HepG2 (cell line): Measurements from ENCODE around the gene FNBP1L. TPM values are rescaled to one million over a fixed set of nuclear protein-coding genes. Genes with fewer than 3 reads are reported as not detected.
A peak's percentile ranks its signal among the peaks of the same experiment; 100 is the strongest.

Experiments
- ATF7 ChIP-seq, 2 experiments: fragments of 450-650 bp in 1 of 2; sonication (generic) in 1 of 2; formaldehyde crosslinking in 1 of 2; IDR thresholded peaks; 2 replicates each; pipeline versions ENCODE4 v1.4.0 to v1.6.1; 2016 to 2020; ENCODE audit warnings: antibody characterized with exemption in 1 of 2, mild to moderate bottlenecking in 1 of 2, missing genetic modification reagents in 1 of 2
- HNRNPL ChIP-seq: fragments of 200-400 bp; formaldehyde crosslinking; IDR thresholded peaks from 2 replicates; pipeline ENCODE4 v1.6.1; 2017; ENCODE audit warnings: mild to moderate bottlenecking, low read depth, low read length
- KAT8 ChIP-seq: IDR thresholded peaks from 2 replicates; pipeline ENCODE4 v1.6.1; 2016; ENCODE audit warnings: missing genetic modification reagents, missing compliant biosample characterization
- MXI1 ChIP-seq: IDR thresholded peaks from 3 replicates; pipeline ENCODE4 v1.6.1; 2012; ENCODE audit warnings: low read depth, low read length, inconsistent platforms, borderline replicate concordance
- RNF2 ChIP-seq: fragments of 450-650 bp; conservative IDR thresholded peaks from 2 replicates; pipeline ENCODE4 v1.6.1; 2016; ENCODE audit warnings: low read depth
- SNRNP70 ChIP-seq: fragments of 200-400 bp; formaldehyde crosslinking; IDR thresholded peaks from 2 replicates; pipeline ENCODE4 v1.6.1; 2017; ENCODE audit warnings: mild to moderate bottlenecking, low read depth, low read length, moderate library complexity
- SRF ChIP-seq: IDR thresholded peaks from 2 replicates; pipeline ENCODE4 v1.6.1; 2011; ENCODE audit warnings: mild to moderate bottlenecking, low read depth, low read length, moderate library complexity
- ZEB1 ChIP-seq: IDR thresholded peaks from 2 replicates; pipeline ENCODE4 v1.6.1; 2012; ENCODE audit warnings: mild to moderate bottlenecking, low read depth, inconsistent platforms; ENCODE audit not compliant: insufficient replicate concordance
- ZFP62 ChIP-seq: sonication (generic); formaldehyde crosslinking; IDR thresholded peaks from 2 replicates; pipeline ENCODE4 v1.4.0; 2020; ENCODE audit warnings: missing genetic modification reagents
- ZMAT3 ChIP-seq: sonication (generic); formaldehyde crosslinking; conservative IDR thresholded peaks from 2 replicates; pipeline ENCODE4 v1.7.0; 2021; ENCODE audit warnings: missing genetic modification reagents
- ZNF382 ChIP-seq: sonication (generic); formaldehyde crosslinking; IDR thresholded peaks from 2 replicates; pipeline ENCODE4 v1.5.0; 2020; ENCODE audit warnings: missing genetic modification reagents, mild to moderate bottlenecking, borderline replicate concordance
- ZNF891 ChIP-seq: sonication (generic); formaldehyde crosslinking; IDR thresholded peaks from 2 replicates; pipeline ENCODE4 v1.5.0; 2020; ENCODE audit warnings: mild to moderate bottlenecking, missing genetic modification reagents
- ZSCAN21 ChIP-seq: sonication (generic); formaldehyde crosslinking; IDR thresholded peaks from 2 replicates; pipeline ENCODE4 v1.8.0; 2022; ENCODE audit warnings: mild to moderate bottlenecking, missing genetic modification reagents, moderate library complexity, borderline replicate concordance
- polyA plus RNA-seq, 8 experiments: library from polyadenylated mRNA; depleted of rRNA in 3 of 8; stranded (reverse) in 7 of 8; unstranded in 1 of 8; fragments of >200 nt; fragmentation: Illumina TruSeq in 4 of 8; extraction: Trizol in 4 of 8; gene quantifications; 2 replicates each; pipeline versions ENCODE4 v1.2.1 to v1.2.3, GENCODE V29; 2011 to 2016; ENCODE audit warnings: low read depth in 4 of 8, missing spikeins in 1 of 8, mixed read lengths in 1 of 8; ENCODE audit not compliant: insufficient read depth in 1 of 8
- total RNA-seq, 5 experiments: library from RNA; depleted of rRNA; stranded (reverse); fragments of >200 nt; fragmentation: Illumina TruSeq; extraction: Trizol; gene quantifications; 2 replicates each; pipeline ENCODE4 v1.2.3, GENCODE V29; 2016; ENCODE audit warnings: low read depth in 1 of 5
- TF ChIP-seq, protein P1 (sequence below): IDR thresholded peaks from 2 replicates; pipeline ENCODE4 v1.6.1; 2016; ENCODE audit warnings: low read depth, borderline replicate concordance
- TF ChIP-seq, protein P2 (sequence below): IDR thresholded peaks from 2 replicates; pipeline ENCODE4 v1.6.1; 2016; ENCODE audit warnings: missing biosample characterization, missing genetic modification reagents, low read depth
- TF ChIP-seq, protein P3 (sequence below): sonication (generic); formaldehyde crosslinking; IDR thresholded peaks from 2 replicates; pipeline ENCODE4; 2020; ENCODE audit warnings: missing genetic modification reagents, mild to moderate bottlenecking, borderline replicate concordance
- TF ChIP-seq, protein P4 (sequence below): sonication (generic); formaldehyde crosslinking; IDR thresholded peaks from 2 replicates; pipeline ENCODE4 v1.8.0; 2022; ENCODE audit warnings: missing genetic modification reagents, mild to moderate bottlenecking, inconsistent platforms, borderline replicate concordance
- TF ChIP-seq, protein P5 (sequence below): sonication (generic); formaldehyde crosslinking; IDR thresholded peaks from 2 replicates; pipeline ENCODE4 v1.8.0; 2023; ENCODE audit warnings: mild to moderate bottlenecking, missing genetic modification reagents

FNBP1L gene
- total and polyA plus RNA-seq, 2 of the 13 experiments (the other 11 are each of a cell fraction or from before 2014, with no cell fraction given), result 24.1 to 27.1 TPM

DNA sequence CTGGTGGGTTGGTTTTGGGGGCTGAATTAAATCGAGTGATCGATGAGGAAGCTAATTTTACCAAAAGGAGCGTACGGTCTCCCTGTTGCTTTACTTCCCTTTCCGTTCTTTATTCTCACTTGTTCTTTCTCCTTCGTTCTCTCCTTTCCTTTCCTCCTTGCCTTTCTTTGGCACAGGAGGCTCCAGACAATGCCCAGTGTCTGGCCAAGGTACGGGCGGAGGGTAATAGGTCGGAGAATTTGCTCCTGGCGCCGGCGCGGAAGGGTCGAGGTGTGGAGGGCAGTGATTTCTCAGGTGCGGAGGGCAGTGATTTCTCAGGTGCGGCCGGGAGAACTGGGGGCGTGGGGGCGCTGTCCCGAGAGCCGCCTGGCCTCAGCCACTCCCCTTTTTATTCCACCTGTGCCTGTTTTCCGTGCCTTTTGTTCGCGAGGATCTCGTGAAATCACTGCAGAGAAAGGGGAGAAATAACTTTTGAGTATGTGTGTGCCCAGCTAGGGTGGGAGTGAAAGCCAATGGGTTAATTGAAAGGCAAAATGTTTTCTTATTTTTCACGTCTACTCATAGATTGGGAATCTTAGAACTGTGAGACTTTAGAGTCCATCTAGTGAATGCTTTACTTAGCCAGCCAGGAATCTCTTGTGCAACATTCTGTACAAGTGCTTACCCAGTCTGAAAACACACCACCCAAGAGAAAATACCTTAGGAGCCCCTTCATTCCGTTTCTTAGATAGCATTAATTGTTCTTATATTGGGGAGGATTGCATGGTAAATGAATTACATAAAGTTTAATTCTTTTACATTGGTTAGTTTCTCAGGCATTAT lies 1.3 kb downstream of the FNBP1L start (continued):
- TF ChIP-seq, protein P1, sequence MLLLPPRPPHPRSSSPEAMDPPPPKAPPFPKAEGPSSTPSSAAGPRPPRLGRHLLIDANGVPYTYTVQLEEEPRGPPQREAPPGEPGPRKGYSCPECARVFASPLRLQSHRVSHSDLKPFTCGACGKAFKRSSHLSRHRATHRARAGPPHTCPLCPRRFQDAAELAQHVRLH (CRISPR knock-in tag), result no peak
- TF ChIP-seq ZEB1, result peak; percentile 98
- TF ChIP-seq HNRNPL, result no peak
- TF ChIP-seq, protein P2, sequence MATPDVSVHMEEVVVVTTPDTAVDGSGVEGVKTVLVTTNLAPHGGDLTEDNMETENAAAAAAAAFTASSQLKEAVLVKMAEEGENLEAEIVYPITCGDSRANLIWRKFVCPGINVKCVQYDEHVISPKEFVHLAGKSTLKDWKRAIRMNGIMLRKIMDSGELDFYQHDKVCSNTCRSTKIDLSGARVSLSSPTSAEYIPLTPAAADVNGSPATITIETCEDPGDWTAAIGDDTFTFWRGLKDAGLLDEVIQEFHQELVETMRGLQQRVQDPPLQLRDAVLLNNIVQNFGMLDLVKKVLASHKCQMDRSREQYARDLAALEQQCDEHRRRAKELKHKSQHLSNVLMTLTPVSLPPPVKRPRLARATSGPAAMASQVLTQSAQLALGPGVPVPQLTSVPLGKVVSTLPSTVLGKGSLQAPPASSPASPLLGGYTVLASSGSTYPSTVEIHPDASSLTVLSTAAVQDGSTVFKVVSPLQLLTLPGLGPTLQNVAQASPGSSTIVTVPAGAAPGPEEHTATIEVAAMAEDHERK (CRISPR knock-in tag), result no peak
- no peak for TF ChIP-seq ZFP62 (CRISPR knock-in tag)
- TF ChIP-seq, protein P3, sequence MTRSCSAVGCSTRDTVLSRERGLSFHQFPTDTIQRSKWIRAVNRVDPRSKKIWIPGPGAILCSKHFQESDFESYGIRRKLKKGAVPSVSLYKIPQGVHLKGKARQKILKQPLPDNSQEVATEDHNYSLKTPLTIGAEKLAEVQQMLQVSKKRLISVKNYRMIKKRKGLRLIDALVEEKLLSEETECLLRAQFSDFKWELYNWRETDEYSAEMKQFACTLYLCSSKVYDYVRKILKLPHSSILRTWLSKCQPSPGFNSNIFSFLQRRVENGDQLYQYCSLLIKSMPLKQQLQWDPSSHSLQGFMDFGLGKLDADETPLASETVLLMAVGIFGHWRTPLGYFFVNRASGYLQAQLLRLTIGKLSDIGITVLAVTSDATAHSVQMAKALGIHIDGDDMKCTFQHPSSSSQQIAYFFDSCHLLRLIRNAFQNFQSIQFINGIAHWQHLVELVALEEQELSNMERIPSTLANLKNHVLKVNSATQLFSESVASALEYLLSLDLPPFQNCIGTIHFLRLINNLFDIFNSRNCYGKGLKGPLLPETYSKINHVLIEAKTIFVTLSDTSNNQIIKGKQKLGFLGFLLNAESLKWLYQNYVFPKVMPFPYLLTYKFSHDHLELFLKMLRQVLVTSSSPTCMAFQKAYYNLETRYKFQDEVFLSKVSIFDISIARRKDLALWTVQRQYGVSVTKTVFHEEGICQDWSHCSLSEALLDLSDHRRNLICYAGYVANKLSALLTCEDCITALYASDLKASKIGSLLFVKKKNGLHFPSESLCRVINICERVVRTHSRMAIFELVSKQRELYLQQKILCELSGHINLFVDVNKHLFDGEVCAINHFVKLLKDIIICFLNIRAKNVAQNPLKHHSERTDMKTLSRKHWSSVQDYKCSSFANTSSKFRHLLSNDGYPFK (CRISPR knock-in tag), result no peak
- TF ChIP-seq SRF, result no peak
- TF ChIP-seq SNRNP70, result no peak
- TF ChIP-seq RNF2, result no peak
- TF ChIP-seq ATF7 (IDR thresholded peaks at IDR 0.05), result no peak
- TF ChIP-seq ATF7 (CRISPR knock-in tag; IDR thresholded peaks at IDR 0.05), result no peak
- TF ChIP-seq ZNF891 (CRISPR knock-in tag), result no peak
- TF ChIP-seq, protein P4, sequence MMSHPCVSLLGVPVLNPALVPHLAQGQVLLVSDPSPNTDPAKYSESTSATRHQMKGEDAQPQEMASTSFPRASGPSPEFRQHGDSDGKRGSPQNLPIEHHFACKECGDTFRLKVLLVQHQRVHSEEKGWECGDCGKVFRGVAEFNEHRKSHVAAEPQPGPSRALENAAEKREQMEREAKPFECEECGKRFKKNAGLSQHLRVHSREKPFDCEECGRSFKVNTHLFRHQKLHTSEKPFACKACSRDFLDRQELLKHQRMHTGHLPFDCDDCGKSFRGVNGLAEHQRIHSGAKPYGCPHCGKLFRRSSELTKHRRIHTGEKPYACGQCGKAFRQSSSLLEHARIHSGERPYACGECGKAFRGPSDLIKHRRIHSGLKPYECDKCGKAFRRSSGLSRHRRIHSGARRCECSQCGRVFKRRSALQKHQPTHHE (CRISPR knock-in tag), result no peak
- TF ChIP-seq MXI1, result no peak
- no peak for TF ChIP-seq ZNF382 (CRISPR knock-in tag)
- TF ChIP-seq, protein P5, sequence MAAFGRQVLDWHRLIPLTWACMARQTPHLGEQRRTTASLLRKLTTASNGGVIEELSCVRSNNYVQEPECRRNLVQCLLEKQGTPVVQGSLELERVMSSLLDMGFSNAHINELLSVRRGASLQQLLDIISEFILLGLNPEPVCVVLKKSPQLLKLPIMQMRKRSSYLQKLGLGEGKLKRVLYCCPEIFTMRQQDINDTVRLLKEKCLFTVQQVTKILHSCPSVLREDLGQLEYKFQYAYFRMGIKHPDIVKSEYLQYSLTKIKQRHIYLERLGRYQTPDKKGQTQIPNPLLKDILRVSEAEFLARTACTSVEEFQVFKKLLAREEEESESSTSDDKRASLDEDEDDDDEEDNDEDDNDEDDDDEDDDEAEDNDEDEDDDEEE, result no peak
- no peak for TF ChIP-seq KAT8 (CRISPR knock-in tag)
- no peak for TF ChIP-seq ZSCAN21 (CRISPR knock-in tag)
- TF ChIP-seq ZMAT3 (CRISPR knock-in tag), result no peak; the same call in 1 of the 2 replicates
